ENCODE data around the gene NUCB2. TPM values are rescaled to one million over a fixed set of nuclear protein-coding genes. Genes with fewer than 3 reads are reported as not detected.

The NUCB2 gene
- total and polyA plus RNA-seq, 2 donors (not counting 3 experiments of a cell fraction or from before 2014, with no cell fraction given): 41.9 to 114 TPM

- no peak for FAIRE-seq
- H3K9ac ChIP-seq (replicated peaks; ENCODE audit: extremely low read depth, insufficient read depth, low read length): peak overlapping the region; percentile 70
- ChIA-PET POLR2A (interaction anchor here (0.7 to 1.6 kb wide), 4 partner anchors 144 to 1278 kb away, joined by 4 to 6 read pairs (median 4); partner anchors contain the start of gene RPS13), CTCF (interaction anchor here (0.7 to 4.1 kb wide), 20 partner anchors 9 to 568 kb away, joined by 3 to 38 read pairs (median 4); partner anchors contain the start of gene KCNJ11)
- no peaks in the 10 kb centered on the region for H4K20me1 ChIP-seq (replicated peaks; ENCODE audit: control insufficient read depth, extremely low read depth, insufficient read depth, low read length)
- peak overlapping the region; percentile 73 for H3K27ac ChIP-seq (ENCODE audit: insufficient read depth, low read depth, low read length)
- H3K36me3 ChIP-seq (ENCODE audit: control insufficient read depth in 2 of 2, extremely low read depth in 1 of 2, insufficient read depth in 2 of 2, low read length in 2 of 2): no peaks in the 10 kb centered on the region
- peaks cover 16% of the 10 kb centered on the region for H3K4me1 ChIP-seq (ENCODE audit: control insufficient read depth, extremely low read depth, insufficient read depth, low read length)
- TSS peak; percentile 1 for BruUV-seq (replicated peaks)
- no peaks in the 10 kb centered on the region for H3K9me1 ChIP-seq (replicated peaks; ENCODE audit: control insufficient read depth, extremely low read depth, insufficient read depth, low read length)
- no peaks in the 10 kb centered on the region for H3K9me3 ChIP-seq (replicated peaks; ENCODE audit: control insufficient read depth, insufficient read depth, low read length)
- intact Hi-C loops (cut with micrococcal nuclease): loop anchor here (1.0 to 5.0 kb wide), 8 partner anchors 31 to 1038 kb away; partner anchors contain the start of genes LDHA, NUCB2 and RPS13
- peak overlapping the region; percentile 68 to 87 (median 85) for H3K4me3 ChIP-seq (replicated peaks in 1 of 3; ENCODE audit: insufficient read depth in 1 of 3, low read depth in 1 of 3, low read length in 3 of 3)
- H3K4me2 ChIP-seq (ENCODE audit: insufficient read depth, low read length): peak overlapping the region; percentile 97
- TF ChIP-seq CTCF (IDR thresholded peaks at IDR 0.05; ENCODE audit: extremely low read depth in 1 of 2, insufficient read depth in 1 of 2, low read depth in 1 of 2, low read length in 2 of 2): no peak
- TF ChIP-seq POLR2AphosphoS5 (IDR thresholded peaks at IDR 0.05; ENCODE audit: insufficient read depth, low read depth, low read length): no peak
- TF ChIP-seq POLR2A (IDR thresholded peaks at IDR 0.05; ENCODE audit: low read depth, low read length): no peak
- no peak for TF ChIP-seq JUN (IDR thresholded peaks at IDR 0.05; ENCODE audit: borderline replicate concordance, insufficient read depth, insufficient read length, low read depth)
- no peak for TF ChIP-seq GATA2 (IDR thresholded peaks at IDR 0.05; ENCODE audit: insufficient read depth, insufficient read length, low read depth, low read length)
- TF ChIP-seq MYC (IDR thresholded peaks at IDR 0.05; ENCODE audit: low read depth, low read length): no peak
- TF ChIP-seq EZH2 (IDR thresholded peaks at IDR 0.05; ENCODE audit: borderline replicate concordance, low read depth, low read length, severe bottlenecking): no peak
- peak; percentile 8 for TF ChIP-seq FOS (IDR thresholded peaks at IDR 0.05; ENCODE audit: borderline replicate concordance, insufficient read depth, low read length)
- TF ChIP-seq MAX (IDR thresholded peaks at IDR 0.05; ENCODE audit: insufficient read depth, insufficient read length): no peak
- dilution Hi-C loops (cut with MboI; ENCODE audit: extremely low pct_ligation_motif_present, low sequenced_read_pairs): no loop called here
- H3K79me2 ChIP-seq (ENCODE audit: control insufficient read depth, insufficient read depth, low read length): peaks cover 3% of the 10 kb centered on the region
- peak overlapping the region; percentile 86 for H2AFZ ChIP-seq (ENCODE audit: low read depth, low read length)
- no peak for DNase-seq (ENCODE audit: low read depth, low spot score)
- H3K27me3 ChIP-seq (ENCODE audit: control insufficient read depth in 2 of 2, insufficient read depth in 2 of 2, low read length in 2 of 2): no peaks in the 10 kb centered on the region
Measured at GRCh38 chr11:17353821-17354600, 77.5 kb downstream of the NUCB2 start.
